ENCODE results near the gene PPIP5K2. TPM values are rescaled to one million over a fixed set of nuclear protein-coding genes. Genes with fewer than 3 reads are reported as not detected.
A peak's percentile ranks its signal among the peaks of the same experiment; 100 is the strongest.

The PPIP5K2 gene
- total RNA-seq, 2 experiments from 2014 or later: 35.8 to 45.0 TPM

DNA sequence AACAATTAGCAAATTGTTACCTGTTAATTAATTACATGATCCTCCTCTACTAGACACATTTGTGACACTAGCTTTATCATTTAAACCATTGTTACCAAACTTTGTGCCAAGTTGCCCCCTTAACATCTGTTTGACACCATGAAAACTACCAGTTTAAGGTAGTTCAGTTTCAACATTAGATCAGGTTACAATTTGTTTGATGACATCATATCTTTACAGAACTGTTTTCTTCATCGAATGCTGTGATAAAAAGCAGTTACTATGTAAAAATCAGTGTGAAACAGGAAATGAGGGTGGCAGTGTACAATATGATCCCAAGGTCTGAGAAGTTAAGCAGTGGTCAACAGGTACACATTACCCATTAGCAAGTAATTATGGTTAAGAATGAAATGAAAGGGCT is 17.9 kb upstream of the PPIP5K2 start:
- H3K4me3 Mint-ChIP-seq: no peak overlapping the region
- CTCF ChIA-PET: no interaction called here
- intact Hi-C loops (cut with micrococcal nuclease): no loop called here

GRCh38 chr5:103108086-103108485 is 12.0 kb upstream of the PPIP5K2 start:
- peaks cover 21% of the 10 kb centered on the region for H3K36me3 Mint-ChIP-seq (ENCODE audit: low read depth)
- no peak for DNase-seq
- no peaks in the 10 kb centered on the region for H3K27me3 Mint-ChIP-seq (ENCODE audit: low read depth)
- H3K27ac Mint-ChIP-seq: no peak overlapping the region
- H3K4me1 Mint-ChIP-seq (ENCODE audit: low read depth): peaks cover 32% of the 10 kb centered on the region
- intact Hi-C loops (cut with micrococcal nuclease): no loop called here
- no peak overlapping the region for H3K4me3 Mint-ChIP-seq
- CTCF ChIA-PET: no interaction called here
- H3K9me3 Mint-ChIP-seq: no peaks in the 10 kb centered on the region

More for the DNA sequence above, 17.9 kb upstream of the PPIP5K2 start:
- no peak for DNase-seq
- Mint-ChIP-seq H3K27ac (no peak overlapping the region), H3K9me3 (no peaks in the 10 kb centered on the region), H3K36me3 (ENCODE audit: low read depth) (peaks cover 20% of the 10 kb centered on the region), H3K4me1 (ENCODE audit: low read depth) (no peaks in the 10 kb centered on the region), H3K27me3 (ENCODE audit: low read depth) (no peaks in the 10 kb centered on the region)

GRCh38 chr5:103109277-103109676 is 10.8 kb upstream of the PPIP5K2 start:
- no peak overlapping the region for H3K27ac Mint-ChIP-seq
- H3K4me1 Mint-ChIP-seq (ENCODE audit: low read depth): peaks cover 37% of the 10 kb centered on the region
- H3K4me3 Mint-ChIP-seq: no peak overlapping the region
- H3K36me3 Mint-ChIP-seq (ENCODE audit: low read depth): peaks cover 21% of the 10 kb centered on the region
- H3K27me3 Mint-ChIP-seq (ENCODE audit: low read depth): no peaks in the 10 kb centered on the region
- intact Hi-C loops (cut with micrococcal nuclease): no loop called here
- CTCF ChIA-PET: no interaction called here
- no peaks in the 10 kb centered on the region for H3K9me3 Mint-ChIP-seq
- DNase-seq: no peak

DNA sequence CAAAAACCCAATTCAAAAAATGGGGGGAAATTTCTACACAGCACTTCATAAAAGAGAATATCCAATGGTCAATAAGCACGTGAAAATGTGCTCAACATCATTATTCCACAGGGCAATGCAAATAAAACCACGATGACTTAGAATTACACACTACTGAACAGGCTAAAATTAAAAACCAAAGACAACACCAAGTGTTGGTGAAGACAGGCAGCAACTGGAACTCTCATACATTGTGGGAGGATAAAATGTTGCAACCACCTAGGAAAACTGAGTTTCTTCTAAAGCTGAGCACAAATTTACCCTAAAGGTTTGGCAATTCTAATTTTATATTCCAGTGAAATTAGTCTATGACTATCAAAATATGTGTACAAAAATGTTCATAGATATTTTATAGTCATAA is 9.7 kb upstream of the PPIP5K2 start:
- Mint-ChIP-seq H3K4me3 (no peak overlapping the region), H3K36me3 (ENCODE audit: low read depth) (peaks cover 18% of the 10 kb centered on the region), H3K27ac (no peak overlapping the region), H3K9me3 (no peaks in the 10 kb centered on the region), H3K27me3 (ENCODE audit: low read depth) (no peaks in the 10 kb centered on the region), H3K4me1 (ENCODE audit: low read depth) (peaks cover 37% of the 10 kb centered on the region)
- CTCF ChIA-PET: no interaction called here
- DNase-seq: no peak
- intact Hi-C loops (cut with micrococcal nuclease): no loop called here

DNA sequence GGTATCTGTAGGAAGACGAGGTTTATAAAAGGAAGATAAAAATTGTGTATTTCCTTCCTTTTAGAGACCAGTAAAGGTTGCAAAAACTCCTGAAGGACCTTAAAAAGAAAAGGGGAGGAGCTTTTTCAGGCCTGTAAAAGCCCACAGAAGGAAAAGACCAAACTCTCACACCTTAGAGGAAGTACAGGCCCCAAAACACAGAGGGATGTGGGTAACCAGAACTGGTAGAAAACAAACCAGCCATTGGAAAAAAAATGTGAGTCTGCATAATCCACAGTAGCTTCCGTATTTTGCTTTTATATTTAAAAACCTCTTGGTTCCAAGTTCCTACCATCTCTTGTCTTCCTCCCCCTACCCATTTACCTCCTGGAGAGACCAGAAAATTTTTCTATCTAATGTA is 8.6 kb upstream of the PPIP5K2 start:
- peaks cover 37% of the 10 kb centered on the region for H3K4me1 Mint-ChIP-seq (ENCODE audit: low read depth)
- no peaks in the 10 kb centered on the region for H3K27me3 Mint-ChIP-seq (ENCODE audit: low read depth)
- H3K4me3 Mint-ChIP-seq: no peak overlapping the region
- DNase-seq: no peak
- no peak overlapping the region for H3K27ac Mint-ChIP-seq
- intact Hi-C loops (cut with micrococcal nuclease): no loop called here
- peaks cover 16% of the 10 kb centered on the region for H3K36me3 Mint-ChIP-seq (ENCODE audit: low read depth)
- CTCF ChIA-PET: no interaction called here
- H3K9me3 Mint-ChIP-seq: no peaks in the 10 kb centered on the region

DNA sequence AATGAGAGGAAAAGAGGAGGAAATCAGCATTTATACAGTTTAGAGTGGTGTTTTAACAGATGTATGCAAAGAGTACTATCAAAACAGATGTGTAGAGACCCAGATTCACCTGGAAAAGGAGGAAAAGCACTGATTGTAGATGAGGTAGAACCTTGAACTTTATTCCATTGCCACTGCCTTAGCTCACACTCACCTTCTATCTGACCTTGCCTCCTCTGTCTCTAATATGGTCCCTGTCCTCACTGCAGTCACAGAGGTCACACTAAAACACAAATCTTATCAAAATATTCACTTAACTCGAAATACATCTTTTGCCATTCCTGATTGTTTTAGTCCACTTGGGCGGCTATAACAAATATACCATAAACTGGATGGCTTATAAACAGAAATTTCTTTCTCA is 7.2 kb upstream of the PPIP5K2 start:
- Mint-ChIP-seq H3K27ac (no peak overlapping the region), H3K36me3 (ENCODE audit: low read depth) (peaks cover 10% of the 10 kb centered on the region), H3K4me3 (no peak overlapping the region), H3K9me3 (no peaks in the 10 kb centered on the region), H3K27me3 (ENCODE audit: low read depth) (no peaks in the 10 kb centered on the region), H3K4me1 (ENCODE audit: low read depth) (peaks cover 40% of the 10 kb centered on the region)
- CTCF ChIA-PET: interaction anchor here (0.9 kb wide), 1 partner anchor 35 kb away, joined by 3 read pairs; no protein-coding TSS in a partner anchor
- intact Hi-C loops (cut with micrococcal nuclease): no loop called here
- no peak for DNase-seq

- no peaks in the 10 kb centered on the region for H3K9me3 Mint-ChIP-seq
- peaks cover 40% of the 10 kb centered on the region for H3K4me1 Mint-ChIP-seq (ENCODE audit: low read depth)
- CTCF ChIA-PET: no interaction called here
Observed at GRCh38 chr5:103114440-103114839, 5.7 kb upstream of the PPIP5K2 start.

GRCh38 chr5:103117471-103117991 is 2.6 kb upstream of the PPIP5K2 start:
- H3K9me3 Mint-ChIP-seq: no peaks in the 10 kb centered on the region
- H3K4me3 Mint-ChIP-seq: no peak overlapping the region
- H3K36me3 Mint-ChIP-seq (ENCODE audit: low read depth): no peaks in the 10 kb centered on the region
- intact Hi-C loops (cut with micrococcal nuclease): no loop called here
- no peaks in the 10 kb centered on the region for H3K27me3 Mint-ChIP-seq (ENCODE audit: low read depth)
- CTCF ChIA-PET: no interaction called here
- no peak for DNase-seq
- no peak overlapping the region for H3K27ac Mint-ChIP-seq
- peaks cover 33% of the 10 kb centered on the region for H3K4me1 Mint-ChIP-seq (ENCODE audit: low read depth)

More at GRCh38 chr5:103114440-103114839, 5.7 kb upstream of the PPIP5K2 start:
- Mint-ChIP-seq H3K4me3 (no peak overlapping the region), H3K27ac (no peak overlapping the region), H3K36me3 (ENCODE audit: low read depth) (peaks cover 5% of the 10 kb centered on the region), H3K27me3 (ENCODE audit: low read depth) (no peaks in the 10 kb centered on the region)
- intact Hi-C loops (cut with micrococcal nuclease): no loop called here
- DNase-seq: no peak

DNA sequence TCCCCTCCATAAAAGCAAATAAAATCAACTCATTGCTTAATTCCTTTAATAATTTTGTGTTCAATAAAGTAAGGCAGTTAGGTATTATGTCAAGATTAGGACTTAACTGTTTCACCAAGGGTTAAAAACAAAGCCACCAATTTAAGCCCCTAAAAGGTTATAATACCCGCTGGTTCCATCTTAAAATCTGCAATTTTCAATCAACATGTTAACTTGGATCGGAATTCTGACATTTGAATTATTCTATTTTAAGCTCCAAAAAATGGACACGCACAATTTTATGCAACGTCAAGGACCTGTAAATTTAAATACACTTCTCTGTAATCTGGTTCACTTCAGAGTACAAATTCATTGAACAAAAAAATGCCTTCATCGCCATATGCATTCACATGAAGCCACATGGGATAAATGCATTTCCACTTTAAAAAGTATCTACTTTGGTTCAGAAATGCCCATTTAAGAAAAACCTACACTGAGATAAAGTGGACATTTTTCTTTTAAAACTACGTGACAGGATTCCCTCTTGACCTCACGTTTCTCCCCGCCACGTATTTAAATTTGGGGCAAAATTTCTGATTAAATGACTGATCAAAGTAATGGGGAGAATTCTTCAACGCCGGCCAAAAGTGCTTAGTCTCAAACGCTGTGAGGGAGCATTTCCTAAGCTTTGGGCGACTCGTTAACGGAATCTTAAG is 884 bp upstream of the PPIP5K2 start:
- intact Hi-C loops (cut with micrococcal nuclease): no loop called here
- peaks cover 35% of the 10 kb centered on the region for H3K4me1 Mint-ChIP-seq (ENCODE audit: low read depth)
- CTCF ChIA-PET: interaction anchor here (0.9 to 1.4 kb wide), 3 partner anchors 9 to 105 kb away, joined by 3 to 4 read pairs (median 3); no protein-coding TSS in a partner anchor
- H3K4me3 Mint-ChIP-seq: peak overlapping the region; percentile 96
- H3K27ac Mint-ChIP-seq: peak overlapping the region; percentile 100
- no peaks in the 10 kb centered on the region for H3K9me3 Mint-ChIP-seq
- no peaks in the 10 kb centered on the region for H3K27me3 Mint-ChIP-seq (ENCODE audit: low read depth)
- no peak for DNase-seq
- no peaks in the 10 kb centered on the region for H3K36me3 Mint-ChIP-seq (ENCODE audit: low read depth)

DNA sequence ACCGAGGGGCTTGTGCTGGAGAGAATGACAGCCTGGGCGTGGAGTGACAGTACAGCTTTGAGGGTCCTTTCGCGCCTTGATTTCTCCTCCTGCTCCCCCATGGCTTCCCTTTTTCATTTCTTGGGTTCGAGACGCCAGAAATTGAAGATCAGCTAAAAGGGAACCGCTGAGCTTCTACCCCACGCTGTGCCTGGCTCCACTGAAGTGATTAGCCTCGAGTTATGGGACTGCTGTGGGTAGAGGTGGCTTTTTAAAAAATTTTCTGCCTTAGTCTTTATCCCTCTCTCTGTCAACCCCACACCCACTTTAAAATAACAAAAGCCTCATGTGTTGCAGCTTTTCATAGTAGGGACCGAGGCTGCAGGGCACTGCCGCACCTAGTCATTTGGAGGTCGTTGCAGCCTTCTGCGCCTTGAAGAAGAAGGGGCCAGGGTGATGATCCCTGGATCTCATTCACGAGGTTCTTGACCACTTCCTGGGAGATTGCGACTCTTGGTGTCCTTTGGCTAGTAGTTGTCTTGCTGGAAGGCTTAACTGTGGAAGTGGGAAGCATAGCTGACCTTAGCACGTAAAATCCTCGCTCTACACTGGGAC is 603 bp downstream of the PPIP5K2 start:
- intact Hi-C loops (cut with micrococcal nuclease): loop anchor here (1.0 kb wide), 3 partner anchors 138 to 364 kb away; partner anchors contain the start of gene MACIR
- CTCF ChIA-PET: interaction anchor here (0.6 to 1.3 kb wide), 2 partner anchors 12 to 17 kb away, joined by 3 to 4 read pairs; no protein-coding TSS in a partner anchor
- peaks cover 43% of the 10 kb centered on the region for H3K4me1 Mint-ChIP-seq (ENCODE audit: low read depth)

GRCh38 chr5:103122242-103122641 is 2.1 kb downstream of the PPIP5K2 start:
- Mint-ChIP-seq H3K4me3 (no peak overlapping the region), H3K27me3 (ENCODE audit: low read depth) (no peaks in the 10 kb centered on the region), H3K27ac (no peak overlapping the region), H3K36me3 (ENCODE audit: low read depth) (no peaks in the 10 kb centered on the region), H3K4me1 (ENCODE audit: low read depth) (peaks cover 48% of the 10 kb centered on the region), H3K9me3 (no peaks in the 10 kb centered on the region)
- CTCF ChIA-PET: no interaction called here
- DNase-seq: no peak
- intact Hi-C loops (cut with micrococcal nuclease): no loop called here

More for the DNA sequence above, 603 bp downstream of the PPIP5K2 start:
- peak overlapping the region; percentile 100 for H3K27ac Mint-ChIP-seq
- no peaks in the 10 kb centered on the region for H3K27me3 Mint-ChIP-seq (ENCODE audit: low read depth)
- peak; percentile 20 for DNase-seq
- no peaks in the 10 kb centered on the region for H3K36me3 Mint-ChIP-seq (ENCODE audit: low read depth)
- H3K9me3 Mint-ChIP-seq: no peaks in the 10 kb centered on the region
- H3K4me3 Mint-ChIP-seq: peak overlapping the region; percentile 96

DNA sequence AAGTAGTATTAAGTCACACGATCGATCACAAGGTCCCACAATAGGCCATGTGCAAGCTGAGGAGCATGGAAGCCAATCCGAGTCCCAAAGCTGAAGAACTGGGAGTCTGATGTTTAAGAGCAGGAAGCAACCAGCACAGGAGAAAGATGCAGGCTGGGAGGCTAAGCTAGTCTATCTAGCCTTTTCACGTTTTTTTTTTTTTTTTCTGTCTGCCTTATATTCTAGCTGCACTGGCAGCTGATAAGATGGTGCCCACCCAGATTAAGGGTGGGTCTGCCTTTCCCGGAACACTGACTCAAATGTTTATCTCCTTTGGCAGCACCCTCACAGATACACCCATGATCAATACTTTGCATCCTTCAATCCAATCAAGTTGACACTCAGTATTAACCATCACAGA is 6.5 kb downstream of the PPIP5K2 start:
- Mint-ChIP-seq H3K27ac (no peak overlapping the region), H3K36me3 (ENCODE audit: low read depth) (no peaks in the 10 kb centered on the region), H3K27me3 (ENCODE audit: low read depth) (no peaks in the 10 kb centered on the region), H3K4me1 (ENCODE audit: low read depth) (peaks cover 55% of the 10 kb centered on the region), H3K9me3 (no peaks in the 10 kb centered on the region), H3K4me3 (no peak overlapping the region)
- CTCF ChIA-PET: interaction anchor here (0.6 kb wide), 2 partner anchors 13 to 65 kb away, joined by 4 read pairs; no protein-coding TSS in a partner anchor
- intact Hi-C loops (cut with micrococcal nuclease): no loop called here
- DNase-seq: no peak
